ENCODE measurements around the gene KCNJ14. TPM values are rescaled to one million over a fixed set of nuclear protein-coding genes. Genes with fewer than 3 reads are reported as not detected.
A peak's percentile ranks its signal among the peaks of the same experiment; 100 is the strongest.

KCNJ14 gene
- total RNA-seq, 2 experiments from 2014 or later = 1.7 to 2.0 TPM

DNA sequence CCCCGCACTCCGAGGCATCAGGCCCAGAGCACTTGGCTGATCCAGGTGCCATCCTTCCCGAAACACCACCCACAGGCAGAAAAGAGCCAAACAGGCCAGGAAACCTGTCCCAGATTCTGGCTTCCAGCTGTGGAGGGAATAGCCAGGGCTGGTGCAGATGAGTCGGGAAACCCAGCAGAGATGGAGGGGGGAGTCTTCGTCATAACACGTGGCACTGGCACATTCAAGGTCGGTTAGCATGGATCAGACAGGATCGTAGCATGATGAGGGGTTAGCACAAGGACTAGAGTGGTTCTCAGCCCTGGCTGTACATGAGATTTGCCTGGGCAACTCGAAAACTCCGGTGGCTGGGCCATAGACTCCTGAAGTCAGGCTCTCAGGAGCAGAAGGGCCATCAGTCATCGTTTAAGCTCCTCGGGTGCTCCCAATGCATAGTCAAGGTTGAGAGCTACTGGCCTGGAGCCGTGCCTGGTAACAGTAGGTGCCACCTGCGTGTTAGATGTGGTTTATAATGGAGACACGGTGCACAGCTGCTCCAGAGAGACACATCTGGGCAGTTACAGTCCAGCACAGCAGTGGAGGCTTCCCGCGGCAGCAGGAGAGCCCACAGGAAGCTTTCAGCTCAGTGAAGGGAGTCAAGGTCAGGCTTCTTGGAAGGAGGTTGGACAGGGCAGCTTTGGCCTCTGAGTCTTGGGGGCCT is 20.1 kb downstream of the KCNJ14 start:
- H3K4me1 Mint-ChIP-seq (ENCODE audit: low read depth) = peaks cover 17% of the 10 kb centered on the region
- H3K27me3 Mint-ChIP-seq = no peaks in the 10 kb centered on the region
- H3K9me3 Mint-ChIP-seq = no peaks in the 10 kb centered on the region
- ChIA-PET CTCF (no interaction called here), POLR2A (interaction anchor here (0.7 kb wide), 1 partner anchor 35 kb away, joined by 4 read pairs; no protein-coding TSS in a partner anchor)
- Histone ChIP-seq H3K27ac (ENCODE audit: low read depth in 1 of 2, low read length in 2 of 2) (no peak overlapping the region), H3K9me3 (ENCODE audit: control insufficient read depth in 1 of 2, insufficient read depth in 1 of 2, low read length in 2 of 2) (no peaks in the 10 kb centered on the region), H3K36me3 (ENCODE audit: insufficient read depth, low read length) (peaks cover 71% of the 10 kb centered on the region), H3K4me1 (ENCODE audit: insufficient read depth, low read length) (peaks cover 17% of the 10 kb centered on the region), H3K4me3 (ENCODE audit: low read length) (no peak overlapping the region), H3K27me3 (ENCODE audit: control insufficient read depth in 1 of 2, insufficient read depth in 2 of 2, low read length in 2 of 2) (no peaks in the 10 kb centered on the region)
- no peak for ATAC-seq (ENCODE audit: poor library complexity)
- intact Hi-C loops (cut with DNase I, micrococcal nuclease) = loop anchor here in 1 of 2 experiments (10.0 kb wide), 1 partner anchor 639 kb away; the partner anchor contains the start of genes C19orf73, LIN7B and PPFIA3
- no peak for DNase-seq
- H3K27ac Mint-ChIP-seq = no peak overlapping the region
- H3K4me3 Mint-ChIP-seq = no peak overlapping the region
- peaks cover 58% of the 10 kb centered on the region for H3K36me3 Mint-ChIP-seq (ENCODE audit: low read depth)
- TF ChIP-seq, protein P1, sequence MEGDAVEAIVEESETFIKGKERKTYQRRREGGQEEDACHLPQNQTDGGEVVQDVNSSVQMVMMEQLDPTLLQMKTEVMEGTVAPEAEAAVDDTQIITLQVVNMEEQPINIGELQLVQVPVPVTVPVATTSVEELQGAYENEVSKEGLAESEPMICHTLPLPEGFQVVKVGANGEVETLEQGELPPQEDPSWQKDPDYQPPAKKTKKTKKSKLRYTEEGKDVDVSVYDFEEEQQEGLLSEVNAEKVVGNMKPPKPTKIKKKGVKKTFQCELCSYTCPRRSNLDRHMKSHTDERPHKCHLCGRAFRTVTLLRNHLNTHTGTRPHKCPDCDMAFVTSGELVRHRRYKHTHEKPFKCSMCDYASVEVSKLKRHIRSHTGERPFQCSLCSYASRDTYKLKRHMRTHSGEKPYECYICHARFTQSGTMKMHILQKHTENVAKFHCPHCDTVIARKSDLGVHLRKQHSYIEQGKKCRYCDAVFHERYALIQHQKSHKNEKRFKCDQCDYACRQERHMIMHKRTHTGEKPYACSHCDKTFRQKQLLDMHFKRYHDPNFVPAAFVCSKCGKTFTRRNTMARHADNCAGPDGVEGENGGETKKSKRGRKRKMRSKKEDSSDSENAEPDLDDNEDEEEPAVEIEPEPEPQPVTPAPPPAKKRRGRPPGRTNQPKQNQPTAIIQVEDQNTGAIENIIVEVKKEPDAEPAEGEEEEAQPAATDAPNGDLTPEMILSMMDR (IDR thresholded peaks at IDR 0.05) = no peak

DNA sequence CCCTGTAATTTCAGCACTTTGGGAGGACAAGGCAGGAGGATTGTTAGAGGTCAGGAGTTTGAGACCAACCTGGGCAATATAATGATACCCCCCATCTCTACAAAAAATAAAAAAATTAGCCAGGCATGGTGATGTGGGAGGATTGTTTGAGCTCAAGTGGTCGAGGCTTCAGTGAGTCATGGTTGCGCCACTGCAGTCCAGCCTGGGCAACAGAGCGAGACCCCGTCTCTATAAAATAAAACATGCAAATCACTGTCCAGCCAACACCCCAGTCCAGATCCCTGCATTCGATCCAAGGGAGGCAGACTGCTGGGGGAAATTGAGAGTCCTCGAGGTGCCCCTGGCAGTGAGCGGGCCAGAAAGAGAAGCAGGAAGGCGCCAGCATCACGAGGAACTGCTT is 20.8 kb downstream of the KCNJ14 start:
- Histone ChIP-seq H3K27ac (ENCODE audit: low read depth in 1 of 2, low read length in 2 of 2) (no peak overlapping the region), H3K27me3 (ENCODE audit: control insufficient read depth in 1 of 2, insufficient read depth in 2 of 2, low read length in 2 of 2) (no peaks in the 10 kb centered on the region), H3K4me3 (ENCODE audit: low read length) (no peak overlapping the region), H3K9me3 (ENCODE audit: control insufficient read depth in 1 of 2, insufficient read depth in 1 of 2, low read length in 2 of 2) (no peaks in the 10 kb centered on the region), H3K36me3 (ENCODE audit: insufficient read depth, low read length) (peaks cover 64% of the 10 kb centered on the region), H3K4me1 (ENCODE audit: insufficient read depth, low read length) (peaks cover 19% of the 10 kb centered on the region)
- ChIA-PET POLR2A (no interaction called here), CTCF (no interaction called here)
- intact Hi-C loops (cut with DNase I, micrococcal nuclease) = loop anchor here in 1 of 2 experiments (10.0 kb wide), 1 partner anchor 639 kb away; the partner anchor contains the start of genes C19orf73, LIN7B and PPFIA3
- Mint-ChIP-seq H3K27ac (no peak overlapping the region), H3K4me3 (peak overlapping the region; percentile 11), H3K4me1 (ENCODE audit: low read depth) (peaks cover 19% of the 10 kb centered on the region), H3K36me3 (ENCODE audit: low read depth) (peaks cover 52% of the 10 kb centered on the region), H3K27me3 (no peaks in the 10 kb centered on the region), H3K9me3 (no peaks in the 10 kb centered on the region)
- TF ChIP-seq, protein P1 (IDR thresholded peaks at IDR 0.05) = no peak
- ATAC-seq (ENCODE audit: poor library complexity) (no peak), DNase-seq (no peak)

DNA sequence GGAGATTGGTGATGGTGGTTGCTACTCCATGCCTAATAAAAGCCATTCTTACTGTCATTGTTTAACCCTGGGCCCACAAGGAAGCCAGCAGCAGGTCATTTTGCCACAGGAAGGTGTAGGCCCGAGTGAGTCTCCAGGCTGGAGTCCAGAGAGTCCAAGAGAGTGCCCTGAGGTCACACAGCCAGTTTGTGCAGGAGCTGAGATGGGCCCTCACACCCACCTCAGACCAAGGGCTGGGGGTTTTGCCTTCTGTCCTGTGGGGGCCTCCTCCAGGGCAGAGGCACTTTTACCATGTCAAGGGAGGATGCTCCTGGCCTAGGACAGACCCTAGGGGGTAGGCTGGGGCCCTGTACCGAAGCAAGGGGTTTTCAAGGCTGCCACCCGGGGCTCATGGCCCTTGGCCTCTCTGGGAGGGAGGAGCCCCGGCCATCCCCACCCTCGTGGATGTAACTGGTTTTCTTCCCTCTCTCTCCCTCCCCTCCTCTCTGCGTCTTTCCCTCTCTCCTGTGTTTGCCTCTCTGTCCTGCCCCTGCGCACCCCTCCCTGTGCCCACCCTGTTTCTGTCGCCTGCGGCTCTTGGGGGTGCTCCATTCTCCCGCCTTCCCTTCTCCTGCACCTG is 21.8 kb downstream of the KCNJ14 start:
- CTCF ChIA-PET = no interaction called here

More for the DNA sequence above, 21.8 kb downstream of the KCNJ14 start:
- no peak overlapping the region for H3K4me3 Mint-ChIP-seq
- H3K27me3 Mint-ChIP-seq = no peaks in the 10 kb centered on the region
- ATAC-seq (ENCODE audit: poor library complexity) (no peak), DNase-seq (no peak)
- Histone ChIP-seq H3K36me3 (ENCODE audit: insufficient read depth, low read length) (peaks cover 54% of the 10 kb centered on the region), H3K4me1 (ENCODE audit: insufficient read depth, low read length) (peaks cover 28% of the 10 kb centered on the region), H3K27me3 (ENCODE audit: control insufficient read depth in 1 of 2, insufficient read depth in 2 of 2, low read length in 2 of 2) (no peaks in the 10 kb centered on the region), H3K4me3 (ENCODE audit: low read length) (no peak overlapping the region), H3K9me3 (ENCODE audit: control insufficient read depth in 1 of 2, insufficient read depth in 1 of 2, low read length in 2 of 2) (no peaks in the 10 kb centered on the region), H3K27ac (ENCODE audit: low read depth in 1 of 2, low read length in 2 of 2) (no peak overlapping the region)
- no peaks in the 10 kb centered on the region for H3K9me3 Mint-ChIP-seq
- POLR2A ChIA-PET = no interaction called here
- H3K36me3 Mint-ChIP-seq (ENCODE audit: low read depth) = peaks cover 48% of the 10 kb centered on the region
- TF ChIP-seq, protein P1 (IDR thresholded peaks at IDR 0.05) = no peak
- no peak overlapping the region for H3K27ac Mint-ChIP-seq
- intact Hi-C loops (cut with DNase I, micrococcal nuclease) = loop anchor here in 1 of 2 experiments (10.0 kb wide), 1 partner anchor 638 kb away; the partner anchor contains the start of genes C19orf73, LIN7B and PPFIA3
- peaks cover 27% of the 10 kb centered on the region for H3K4me1 Mint-ChIP-seq (ENCODE audit: low read depth)
